Globus pallidus (tissue), 1 donor: Measurements from ENCODE around the gene FAM131A.

Experiments
- DNase-seq: peaks from one replicate; pipeline ENCODE4 v3.0.0-alpha.2; 2015; ENCODE audit warnings: low spot score

Gene FAM131A

DNA sequence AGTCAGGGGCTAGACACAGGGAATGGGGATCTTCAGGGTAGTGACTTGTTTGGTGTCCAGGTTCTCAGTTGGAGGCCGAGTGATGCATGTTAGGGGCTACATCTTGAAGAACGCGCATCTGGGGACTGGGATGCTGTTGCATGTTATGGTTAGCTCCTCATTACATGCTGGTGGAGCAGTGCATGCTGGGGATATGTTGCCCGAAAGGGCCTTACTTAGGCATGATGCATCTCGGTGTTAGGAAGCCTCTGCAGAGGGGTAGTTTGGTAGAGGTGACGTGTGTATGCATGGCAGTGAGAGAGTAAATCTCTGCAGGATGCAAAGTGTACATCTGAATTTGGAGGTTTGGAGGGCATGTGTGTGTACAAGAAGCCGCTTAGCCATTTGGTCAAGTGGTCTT, 20.6 kb upstream of the FAM131A start:
- DNase-seq: no peak

DNA sequence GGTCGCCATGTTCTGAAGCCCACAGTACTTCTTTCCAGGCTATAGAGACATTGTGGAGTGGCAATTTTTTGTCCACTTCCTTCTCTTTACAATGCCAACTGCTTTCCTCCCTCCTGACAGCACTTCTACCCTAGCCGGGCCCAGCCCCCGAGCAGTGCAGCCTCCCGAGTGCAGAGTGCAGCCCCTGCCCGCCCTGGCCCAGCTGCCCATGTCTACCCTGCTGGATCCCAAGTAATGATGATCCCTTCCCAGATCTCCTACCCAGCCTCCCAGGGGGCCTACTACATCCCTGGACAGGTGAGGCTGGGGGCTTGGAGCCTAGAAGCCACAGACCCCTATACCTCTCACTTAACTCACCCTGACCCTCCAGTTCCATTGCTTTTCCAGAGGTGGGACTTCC, 20.2 kb upstream of the FAM131A start:
- no peak for DNase-seq

GRCh38 chr3:184320104-184320445, 17.3 kb upstream of the FAM131A start:
- peak; percentile 96 for DNase-seq

DNA sequence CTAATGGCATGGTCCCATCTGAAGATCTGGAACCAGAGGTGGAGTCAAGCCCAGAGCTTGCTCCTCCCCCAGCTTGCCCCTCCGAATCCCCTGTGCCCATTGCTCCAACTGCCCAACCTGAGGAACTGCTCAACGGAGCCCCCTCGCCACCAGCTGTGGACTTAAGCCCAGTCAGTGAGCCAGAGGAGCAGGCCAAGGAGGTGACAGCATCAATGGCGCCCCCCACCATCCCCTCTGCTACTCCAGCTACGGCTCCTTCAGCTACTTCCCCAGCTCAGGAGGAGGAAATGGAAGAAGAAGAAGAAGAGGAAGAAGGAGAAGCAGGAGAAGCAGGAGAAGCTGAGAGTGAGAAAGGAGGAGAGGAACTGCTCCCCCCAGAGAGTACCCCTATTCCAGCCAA, 15.7 kb upstream of the FAM131A start:
- DNase-seq: no peak

- DNase-seq: no peak
Observed at GRCh38 chr3:184322731-184323487, 14.5 kb upstream of the FAM131A start.

DNA sequence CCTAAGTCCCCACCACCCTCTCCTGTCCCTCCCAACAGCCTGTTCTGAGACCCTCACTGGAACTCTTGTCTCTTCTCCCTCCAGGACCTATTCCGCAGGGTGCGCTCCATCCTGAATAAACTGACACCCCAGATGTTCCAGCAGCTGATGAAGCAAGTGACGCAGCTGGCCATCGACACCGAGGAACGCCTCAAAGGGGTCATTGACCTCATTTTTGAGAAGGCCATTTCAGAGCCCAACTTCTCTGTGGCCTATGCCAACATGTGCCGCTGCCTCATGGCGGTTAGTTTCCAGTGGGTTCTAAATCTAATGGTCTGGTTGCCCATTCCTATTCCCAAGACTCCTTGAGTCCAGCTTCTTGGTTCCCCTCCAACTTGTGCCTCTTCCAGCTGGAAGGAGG, 13.7 kb upstream of the FAM131A start:
- no peak for DNase-seq

- DNase-seq: no peak
Observed at GRCh38 chr3:184325269-184325668, 12.1 kb upstream of the FAM131A start.

DNA sequence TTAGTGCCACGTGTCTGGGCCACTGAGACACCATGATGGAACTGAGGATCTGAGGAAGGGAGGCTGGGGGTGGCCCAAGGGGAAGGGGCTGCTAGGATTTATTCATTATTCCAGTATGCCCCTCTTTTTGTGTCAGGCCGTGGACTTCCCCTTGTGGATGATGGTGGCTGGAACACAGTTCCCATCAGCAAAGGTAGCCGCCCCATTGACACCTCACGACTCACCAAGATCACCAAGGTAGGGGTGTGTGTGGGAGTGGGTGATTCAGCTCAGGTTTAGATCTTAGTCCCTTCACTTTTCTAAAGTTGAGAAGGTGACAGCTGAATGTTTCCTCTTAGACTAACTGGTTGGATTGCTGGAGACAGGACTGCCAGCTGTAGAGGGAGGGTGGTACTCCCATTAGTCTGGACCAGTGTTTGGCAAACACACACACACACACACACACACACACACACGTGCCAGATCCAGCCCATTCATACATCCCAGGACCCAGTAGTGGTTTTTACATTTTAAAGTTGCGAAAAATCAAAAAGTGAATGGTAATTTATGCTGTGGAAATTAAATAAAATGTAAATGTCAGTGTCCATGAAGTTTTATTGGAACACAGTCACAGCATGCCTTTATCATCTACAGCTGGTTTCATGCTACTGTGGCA, 11.6 kb upstream of the FAM131A start:
- DNase-seq: no peak

DNA sequence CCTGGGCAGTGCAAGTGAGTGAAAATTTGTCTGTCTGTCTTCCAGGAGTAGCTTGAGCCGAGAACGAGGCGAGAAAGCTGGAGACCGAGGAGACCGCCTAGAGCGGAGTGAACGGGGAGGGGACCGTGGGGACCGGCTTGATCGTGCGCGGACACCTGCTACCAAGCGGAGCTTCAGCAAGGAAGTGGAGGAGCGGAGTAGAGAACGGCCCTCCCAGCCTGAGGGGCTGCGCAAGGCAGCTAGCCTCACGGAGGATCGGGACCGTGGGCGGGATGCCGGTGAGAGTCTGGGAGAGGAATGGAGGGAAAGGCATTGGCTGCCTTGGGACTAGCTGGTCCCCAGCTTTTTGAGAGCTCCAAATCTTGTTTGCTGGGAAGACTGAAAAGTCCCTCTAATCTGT, 10.2 kb upstream of the FAM131A start:
- DNase-seq: no peak

DNA sequence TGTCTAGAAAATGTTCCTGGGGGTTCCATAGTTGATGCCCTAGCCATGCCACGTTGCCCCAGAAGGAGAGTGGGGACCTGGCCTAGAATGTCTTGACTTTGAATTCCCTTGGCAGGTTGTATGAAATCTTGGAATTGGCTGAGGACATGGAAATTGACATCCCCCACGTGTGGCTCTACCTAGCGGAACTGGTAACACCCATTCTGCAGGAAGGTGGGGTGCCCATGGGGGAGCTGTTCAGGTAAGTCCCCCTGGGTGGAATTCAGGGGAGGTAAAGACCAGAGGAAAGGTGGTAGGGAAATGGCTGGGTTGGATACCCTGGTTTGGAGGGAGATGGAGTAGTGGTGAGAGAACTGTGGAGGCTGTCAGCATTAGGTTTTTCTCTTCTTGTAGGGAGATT, 8.9 kb upstream of the FAM131A start:
- no peak for DNase-seq

DNA sequence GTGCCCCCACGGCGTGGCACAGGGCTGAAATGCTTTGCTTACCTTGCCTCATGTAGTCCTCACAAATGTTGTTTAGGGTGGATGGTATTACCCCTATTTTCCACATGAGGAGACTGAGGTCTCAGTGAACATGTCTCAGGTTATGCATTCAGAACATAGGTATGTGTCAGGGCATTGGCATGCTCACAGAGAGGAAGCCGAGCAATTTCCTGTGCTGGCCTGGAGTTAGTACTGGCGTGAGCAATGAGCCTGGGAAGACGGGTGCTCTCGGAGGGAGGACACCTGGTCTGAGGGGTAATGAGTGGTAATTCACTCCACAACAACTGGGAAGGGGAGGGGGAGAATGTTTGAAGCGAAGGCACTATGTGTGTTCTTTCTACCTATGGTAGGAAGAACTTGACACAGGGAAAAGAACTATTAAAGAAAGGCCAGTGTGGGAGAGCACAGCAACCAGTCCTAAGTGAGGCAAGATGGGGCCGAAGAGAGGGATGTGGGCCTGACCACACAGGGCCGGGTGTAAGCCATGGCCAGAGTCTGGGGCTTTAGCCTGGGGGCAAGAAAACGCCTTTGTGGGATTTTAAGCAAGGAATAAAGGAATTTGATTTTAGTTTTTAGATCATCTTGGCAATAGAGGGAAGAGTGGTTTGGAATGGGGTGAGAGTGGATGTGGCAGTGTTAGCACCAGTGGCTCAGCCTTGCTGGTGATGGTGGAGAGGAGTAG, 4.9 kb upstream of the FAM131A start:
- no peak for DNase-seq

GRCh38 chr3:184333190-184333589, 4.2 kb upstream of the FAM131A start:
- no peak for DNase-seq

DNA sequence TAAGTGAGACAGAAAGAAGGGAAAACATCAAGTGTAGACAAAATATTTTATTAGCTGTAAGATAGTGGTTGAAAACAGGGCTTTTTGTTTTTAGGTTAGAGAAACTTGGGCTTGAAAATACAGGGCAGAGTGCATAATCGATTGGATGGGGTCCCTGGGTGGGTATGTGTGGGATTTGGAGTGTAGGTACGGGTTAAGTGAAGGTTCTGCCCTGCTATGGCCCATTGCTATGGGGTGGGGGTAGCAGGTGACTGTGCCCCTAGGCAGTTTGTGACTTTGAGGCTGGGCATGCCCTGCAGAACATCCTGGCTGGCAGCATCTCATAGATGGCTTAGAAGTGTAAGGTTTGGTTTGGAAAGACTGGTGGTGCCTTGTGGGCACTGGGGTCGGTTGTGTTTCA, 3.7 kb upstream of the FAM131A start:
- DNase-seq: no peak

- DNase-seq: no peak
Observed at GRCh38 chr3:184334470-184335158, 2.8 kb upstream of the FAM131A start.

DNA sequence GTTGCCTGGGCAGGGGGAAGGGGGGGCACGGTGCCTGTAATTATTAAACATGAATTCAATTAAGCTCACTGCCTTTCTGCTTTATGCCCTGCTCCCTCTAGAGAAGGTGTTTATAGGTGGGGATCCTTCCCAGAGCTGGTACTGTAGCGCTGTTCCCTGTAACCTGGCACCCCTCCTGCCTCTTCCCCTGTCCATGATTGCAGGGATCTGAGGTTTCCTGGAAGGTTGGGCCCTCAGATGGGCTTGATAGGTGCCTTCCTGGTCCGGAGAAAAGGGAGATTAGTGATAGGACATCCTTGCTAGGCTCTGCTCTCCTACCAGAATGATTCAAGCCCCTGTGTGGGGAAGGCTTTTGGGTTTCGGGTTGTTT, 2.1 kb upstream of the FAM131A start:
- no peak for DNase-seq

DNA sequence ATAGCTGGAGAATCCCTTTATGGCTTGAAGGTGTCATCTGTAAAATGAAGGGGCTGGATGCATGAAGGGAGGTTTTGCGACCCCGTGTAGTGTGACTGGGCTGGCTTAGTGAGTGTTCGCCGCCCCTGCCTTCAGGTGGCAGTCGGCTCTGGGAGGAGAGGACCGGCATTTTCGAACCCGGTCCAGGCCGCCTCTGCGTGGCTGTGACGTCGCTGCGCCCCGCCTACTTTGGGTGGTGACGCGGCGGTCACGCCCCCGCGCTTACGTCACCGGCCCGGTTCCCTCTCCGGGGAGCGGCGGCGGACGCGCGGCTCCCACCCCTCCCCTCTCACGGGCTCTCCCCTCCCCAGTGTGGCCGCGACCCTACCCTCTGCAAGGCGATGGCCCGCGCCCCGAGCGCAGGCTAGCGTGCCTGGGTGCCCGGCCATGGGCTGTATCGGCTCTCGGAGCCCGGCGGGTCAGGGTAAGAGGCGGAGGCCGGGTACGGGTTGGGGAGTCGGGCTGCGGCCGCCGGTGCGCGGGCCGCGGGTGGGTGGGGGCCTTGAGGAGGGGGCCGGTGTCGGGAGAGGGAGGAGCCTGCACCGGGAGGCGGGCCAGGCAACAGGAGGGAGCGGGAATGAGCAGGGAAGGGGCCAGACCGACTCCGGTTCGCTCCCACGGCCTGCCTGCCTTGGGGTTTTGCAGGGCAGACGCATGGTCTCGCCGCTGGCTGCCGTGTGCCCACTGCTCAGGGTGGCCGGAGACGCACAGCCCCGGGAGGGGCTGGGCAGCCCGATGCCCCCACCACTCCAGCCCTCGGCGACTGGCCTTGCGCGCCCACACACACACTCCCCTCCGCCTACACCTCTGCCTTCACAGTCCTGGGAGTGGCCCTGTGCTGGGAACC, 1.5 kb upstream of the FAM131A start:
- peak; percentile 86 for DNase-seq

- peak; percentile 85 for DNase-seq
Observed at GRCh38 chr3:184336547-184337398, 627 bp upstream of the FAM131A start.

GRCh38 chr3:184337981-184338380, 581 bp downstream of the FAM131A start:
- no peak for DNase-seq

GRCh38 chr3:184338511-184338945, 1.1 kb downstream of the FAM131A start:
- peak; percentile 74 for DNase-seq

DNA sequence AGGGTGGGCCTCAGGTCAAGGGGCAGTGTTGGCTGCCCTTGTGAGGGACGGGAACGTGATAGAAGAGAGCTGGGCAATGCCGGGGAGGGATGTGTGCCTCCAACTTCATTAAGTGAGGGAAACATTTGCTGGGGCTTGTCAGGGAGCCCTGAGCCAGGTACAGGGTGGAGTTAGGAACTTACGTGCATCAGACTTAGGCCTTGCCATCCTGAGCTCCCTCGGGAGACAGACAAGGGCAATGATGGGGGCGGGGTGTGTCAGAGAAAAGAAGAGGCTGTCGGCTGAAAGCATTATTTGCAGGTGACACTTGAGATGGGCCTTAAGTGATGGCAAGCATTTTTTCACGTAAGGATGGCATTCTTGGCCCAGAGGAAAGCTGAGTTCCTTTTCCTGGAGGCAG, 1.6 kb downstream of the FAM131A start:
- no peak for DNase-seq
